Psoas muscle (tissue), 8 donors: ENCODE data around the gene PLAGL2. TPM values are rescaled to one million over a fixed set of nuclear protein-coding genes. Genes with fewer than 3 reads are reported as not detected.
"Not testable (repeated sequence)": the region's sequence is repeated elsewhere in the genome, so short reads cannot be mapped to it uniquely, and the experiment has no call there.

Experiments
- ATAC-seq, 4 donors: fragments of 200-7000 bp; cut with Tn5 transposase; one replicate each; pipeline ENCODE4 v1.9.1; 2020; ENCODE audit warnings: moderate library complexity in 3 of 4, mild to moderate bottlenecking in 2 of 4
- DNase-seq, 2 donors: peaks; one replicate each; pipeline ENCODE4 v3.0.0-alpha.2; 2020
- H3K27ac ChIP-seq: fragments of 200-600 bp; one replicate; pipeline ENCODE4 v1.8.0; 2022
- H3K27me3 ChIP-seq, 3 donors: fragments of 200-600 bp in 1 of 3; one replicate each; pipeline versions ENCODE4 v1.6.1 to v1.8.0; 2013 to 2022; ENCODE audit warnings: low read length in 2 of 3, mild to moderate bottlenecking in 2 of 3, moderate library complexity in 1 of 3; ENCODE audit not compliant: insufficient read depth in 3 of 3
- H3K36me3 ChIP-seq, 2 donors: fragments of 200-600 bp in 1 of 2; one replicate each; pipeline versions ENCODE4 v1.6.1 to v1.8.0; 2013 to 2022; ENCODE audit warnings: low read depth in 1 of 2, mild to moderate bottlenecking in 1 of 2, moderate library complexity in 1 of 2; ENCODE audit not compliant: insufficient read depth in 1 of 2
- H3K4me1 ChIP-seq: fragments of 200-600 bp; one replicate; pipeline ENCODE4 v1.8.0; 2022
- H3K4me3 ChIP-seq: fragments of 200-600 bp; one replicate; pipeline ENCODE4 v1.8.0; 2022; ENCODE audit warnings: mild to moderate bottlenecking
- H3K9me3 ChIP-seq: fragments of 200-600 bp; one replicate; pipeline ENCODE4 v1.8.0; 2022
- WGBS, 3 donors: extraction: QIAGEN DNeasy Blood & Tissue Kit; methylation state at CpG; one replicate each; pipeline versions ENCODE4 v1.1.6 to v1.1.7; 2013; 5-methylcytosine and 5-hydroxymethylcytosine counted together
- intact Hi-C, 2 donors: fragments of 100-400 bp; cut with DNase I; formaldehyde crosslinking; loops; one replicate each; pipeline versions ENCODE4 v1.11.0 to v1.14.2; 2022
- polyA plus RNA-seq, 3 donors: library from polyadenylated mRNA; stranded (reverse); fragments of 200-250 nt; gene quantifications; one replicate each; pipeline ENCODE4 v1.2.3, GENCODE V29; 2013
- total RNA-seq, 4 donors: library from RNA; stranded (reverse); fragmentation: NEBNext Ultra II Directional in 2 of 4; extraction: Animal tissue kit (Norgen Biotek cat#: 25700) in 2 of 4; gene quantifications; one replicate each; pipeline versions ENCODE4 v1.2.1 to v1.2.4, GENCODE V29; 2021 to 2023
- TF ChIP-seq, protein P1 (sequence below): fragments of 200-600 bp; IDR thresholded peaks from one replicate; pipeline ENCODE4 v1.8.0; 2022; ENCODE audit warnings: antibody characterized with exemption
- donor health status: healthy with polysubstance abuse.
- donor health status: DM: no; HTN: no; CAD: no; lungs with moderate emphysema.
- donor health status: Bipolar disorder and iron deficiency.
- donor health status: healthy.
- donor health status: DM: yes; HTN: yes; CAD: no.
- donor health status: DM: no; HTN: no; CAD: no.
- donor health status: DM: no; HTN: no; CAD: no.
- donor health status: DM: yes; HTN: yes; CAD: no.

PLAGL2 gene
- total and polyA plus RNA-seq, 7 donors, result 1.7 to 9.6 (median 5.2) TPM

DNA sequence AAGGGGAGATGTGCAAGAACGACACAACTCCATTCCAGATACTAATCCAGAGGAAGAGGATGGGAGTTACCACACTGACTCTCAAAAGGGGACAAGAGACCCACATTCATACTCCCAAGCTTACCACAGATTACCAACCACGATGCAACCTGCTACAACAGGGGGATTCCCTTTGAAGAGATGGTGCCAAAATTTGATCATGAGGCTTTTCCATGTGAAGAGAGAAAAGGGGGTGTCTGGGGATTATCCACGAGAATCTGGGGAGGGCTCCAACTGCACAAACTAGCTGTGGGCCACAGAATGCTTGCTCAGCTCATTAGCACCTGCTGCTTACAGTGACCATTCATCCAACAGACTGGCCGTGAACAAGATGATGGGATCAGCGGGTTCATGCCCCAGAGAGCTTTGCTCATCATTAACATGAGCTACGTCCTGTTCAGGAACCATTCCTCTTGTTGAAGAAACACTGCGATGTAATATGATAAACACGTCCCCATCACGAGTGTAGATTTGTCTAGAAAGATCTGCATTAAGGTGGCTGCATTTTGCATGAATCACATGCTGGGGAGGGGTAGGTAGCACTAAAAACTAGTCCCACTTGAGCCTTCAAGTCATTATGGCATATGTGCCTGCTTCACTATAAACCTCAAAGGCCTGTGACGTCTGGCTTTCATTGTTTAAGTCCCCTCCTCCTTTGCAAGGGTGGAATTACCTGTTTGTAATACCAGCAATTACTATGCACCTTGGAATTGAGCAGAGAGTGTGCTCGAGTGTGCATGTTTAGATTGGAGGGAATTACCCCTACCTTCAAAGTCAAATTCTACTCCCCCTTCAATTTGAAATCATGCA is 4.0 kb downstream of the PLAGL2 start:
- 22 to 38% (median 25%) methylated on average over 11 of the region's 11 CpGs for WGBS, 3 donors
- DNase-seq, result no peak
- H3K4me1 ChIP-seq, result peaks cover 76% of the 10 kb centered on the region
- H3K27ac ChIP-seq, result peak overlapping the region; percentile 96
- ATAC-seq, result peak in 2 of 4 donors; percentile 14 to 26
- no peaks in the 10 kb centered on the region for H3K9me3 ChIP-seq
- H3K36me3 ChIP-seq, result peaks cover 7 to 35% of the 10 kb centered on the region in 2 donors
- intact Hi-C loops, result loop anchor here (5.0 to 10.0 kb wide), 3 partner anchors 51 to 151 kb away; partner anchors contain the start of gene ASXL1 (in 1 of the 2)
- TF ChIP-seq, protein P1, sequence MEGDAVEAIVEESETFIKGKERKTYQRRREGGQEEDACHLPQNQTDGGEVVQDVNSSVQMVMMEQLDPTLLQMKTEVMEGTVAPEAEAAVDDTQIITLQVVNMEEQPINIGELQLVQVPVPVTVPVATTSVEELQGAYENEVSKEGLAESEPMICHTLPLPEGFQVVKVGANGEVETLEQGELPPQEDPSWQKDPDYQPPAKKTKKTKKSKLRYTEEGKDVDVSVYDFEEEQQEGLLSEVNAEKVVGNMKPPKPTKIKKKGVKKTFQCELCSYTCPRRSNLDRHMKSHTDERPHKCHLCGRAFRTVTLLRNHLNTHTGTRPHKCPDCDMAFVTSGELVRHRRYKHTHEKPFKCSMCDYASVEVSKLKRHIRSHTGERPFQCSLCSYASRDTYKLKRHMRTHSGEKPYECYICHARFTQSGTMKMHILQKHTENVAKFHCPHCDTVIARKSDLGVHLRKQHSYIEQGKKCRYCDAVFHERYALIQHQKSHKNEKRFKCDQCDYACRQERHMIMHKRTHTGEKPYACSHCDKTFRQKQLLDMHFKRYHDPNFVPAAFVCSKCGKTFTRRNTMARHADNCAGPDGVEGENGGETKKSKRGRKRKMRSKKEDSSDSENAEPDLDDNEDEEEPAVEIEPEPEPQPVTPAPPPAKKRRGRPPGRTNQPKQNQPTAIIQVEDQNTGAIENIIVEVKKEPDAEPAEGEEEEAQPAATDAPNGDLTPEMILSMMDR, result no peak
- peak overlapping the region; percentile 91 for H3K4me3 ChIP-seq
- no peaks in the 10 kb centered on the region for H3K27me3 ChIP-seq

- Histone ChIP-seq H3K4me1 (peaks cover 74% of the 10 kb centered on the region), H3K36me3 (peaks cover 12 to 51% of the 10 kb centered on the region in 2 donors), H3K9me3 (no peaks in the 10 kb centered on the region), H3K27me3 (no peaks in the 10 kb centered on the region), H3K4me3 (no peak overlapping the region), H3K27ac (peak overlapping the region; percentile 96)
- WGBS, 3 donors, result 48 to 68% (median 50%) methylated on average over 8 of the region's 8 CpGs
- TF ChIP-seq, protein P1, result no peak
- intact Hi-C loops, result loop anchor here (5.0 to 10.0 kb wide), 3 partner anchors 50 to 153 kb away; partner anchors contain the start of gene ASXL1 (in 1 of the 2)
- peak in 1 of 4 donors; percentile 34 for ATAC-seq
- DNase-seq, result no peak
Observed at GRCh38 chr20:32201977-32202363, 5.6 kb downstream of the PLAGL2 start.

- TF ChIP-seq, protein P1, result no peak
- no peak for ATAC-seq
- H3K9me3 ChIP-seq, result no peaks in the 10 kb centered on the region
- peaks cover 71% of the 10 kb centered on the region for H3K4me1 ChIP-seq
- peak overlapping the region; percentile 96 for H3K27ac ChIP-seq
- H3K27me3 ChIP-seq, result no peaks in the 10 kb centered on the region
- H3K4me3 ChIP-seq, result no peak overlapping the region
- 63 to 74% (median 67%) methylated on average over 4 of the region's 4 CpGs for WGBS, 3 donors
- peaks cover 13 to 56% of the 10 kb centered on the region in 2 donors for H3K36me3 ChIP-seq
- intact Hi-C loops, result loop anchor here (5.0 to 10.0 kb wide), 3 partner anchors 49 to 153 kb away; partner anchors contain the start of gene ASXL1 (in 1 of the 2)
- no peak for DNase-seq
Observed at GRCh38 chr20:32201296-32201976, 6.1 kb downstream of the PLAGL2 start.

GRCh38 chr20:32199006-32199405 is 8.5 kb downstream of the PLAGL2 start:
- Histone ChIP-seq H3K9me3 (no peaks in the 10 kb centered on the region), H3K27ac (peak overlapping the region; percentile 36), H3K4me3 (no peak overlapping the region), H3K27me3 (no peaks in the 10 kb centered on the region), H3K4me1 (peaks cover 53% of the 10 kb centered on the region), H3K36me3 (peaks cover 18 to 81% of the 10 kb centered on the region in 2 donors)
- intact Hi-C loops, result no loop called here
- DNase-seq, result no peak
- TF ChIP-seq, protein P1, result no peak
- 71 to 78% (median 76%) methylated on average over 4 of the region's 4 CpGs for WGBS, 3 donors
- ATAC-seq, result no peak

DNA sequence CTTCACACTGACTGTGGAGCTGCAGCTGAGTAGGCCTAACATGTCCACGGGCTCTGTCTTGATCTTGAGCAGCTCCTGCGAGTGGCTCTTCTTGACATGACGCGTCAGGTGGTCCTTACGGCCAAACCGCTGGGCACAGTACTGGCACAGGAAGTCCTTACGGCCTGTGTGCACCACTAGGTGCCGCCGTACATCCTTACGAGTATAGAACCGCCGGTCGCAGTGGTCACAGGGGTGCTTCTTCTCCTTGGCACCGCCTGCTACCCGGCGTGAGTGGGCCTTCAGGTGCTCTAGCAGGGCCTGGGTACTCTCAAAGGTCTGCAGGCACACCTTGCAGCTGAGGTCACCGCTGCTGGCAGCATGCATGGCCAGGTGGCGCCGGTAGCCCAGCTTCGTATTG is 10.4 kb downstream of the PLAGL2 start:
- intact Hi-C loops, H3K27ac ChIP-seq, H3K9me3 ChIP-seq, DNase-seq, H3K4me3 ChIP-seq, H3K27me3 ChIP-seq: not testable (repeated sequence)
- Histone ChIP-seq H3K4me1 (peaks cover 44% of the 10 kb centered on the region), H3K36me3 (peaks cover 18 to 83% of the 10 kb centered on the region in 2 donors)
- WGBS, 3 donors, result 79 to 89% (median 87%) methylated on average over 15 to 20 of the region's 20 CpGs
- ATAC-seq, result peak in 3 of 4 donors; percentile 18 to 34 (median 29)

DNA sequence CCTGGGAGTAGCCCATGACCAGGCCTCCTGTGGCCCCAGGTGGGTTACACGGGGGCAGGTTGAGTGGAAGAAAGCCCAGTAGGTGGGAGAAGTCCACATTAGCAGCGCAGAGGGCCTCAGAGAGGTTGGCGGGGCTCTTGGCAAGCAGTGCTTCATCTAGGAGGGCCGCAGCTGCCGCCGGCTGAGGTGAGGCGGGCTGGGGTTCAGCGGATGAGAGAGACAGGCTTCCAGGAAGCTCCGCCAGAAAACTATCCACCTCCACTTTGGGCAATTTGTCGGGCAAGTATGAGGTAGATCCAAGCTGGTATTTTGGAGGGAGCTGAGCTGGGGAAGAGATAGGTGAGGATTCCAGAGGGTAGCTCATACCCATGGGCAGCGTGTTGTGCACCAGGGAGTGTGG is 10.9 kb downstream of the PLAGL2 start:
- H3K36me3 ChIP-seq, result peaks cover 18 to 79% of the 10 kb centered on the region in 2 donors
- H3K27ac ChIP-seq, DNase-seq, H3K9me3 ChIP-seq, ATAC-seq, intact Hi-C loops, H3K4me3 ChIP-seq, H3K27me3 ChIP-seq: not testable (repeated sequence)
- WGBS, 3 donors, result 78 to 92% (median 90%) methylated on average over 10 to 11 of the region's 11 CpGs
- peaks cover 42% of the 10 kb centered on the region for H3K4me1 ChIP-seq
